H9 (cell line): ENCODE results near the gene TNNI3. TPM values are rescaled to one million over a fixed set of nuclear protein-coding genes. Genes with fewer than 3 reads are reported as not detected.

Source experiments
- DNase-seq: peaks from one replicate; pipeline ENCODE4 v3.0.0-alpha.2; 2017
- H2AFZ ChIP-seq: one replicate; pipeline ENCODE4 v1.6.1; 2013; ENCODE audit warnings: mild to moderate bottlenecking, low read length, control low read depth, moderate library complexity
- H2AK5ac ChIP-seq: 2 replicates; pipeline ENCODE4 v1.6.1; 2013; ENCODE audit warnings: low read length, control low read depth, mixed read lengths; ENCODE audit not compliant: insufficient read length
- H2BK120ac ChIP-seq: one replicate; pipeline ENCODE4 v1.6.1; 2013; ENCODE audit warnings: low read depth, mild to moderate bottlenecking, low read length, control low read depth, inconsistent platforms; ENCODE audit not compliant: poor library complexity, severe bottlenecking
- H2BK12ac ChIP-seq: 2 replicates; pipeline ENCODE4 v1.6.1; 2013; ENCODE audit warnings: low read length, control low read depth, mixed read lengths, low read depth; ENCODE audit not compliant: insufficient read length
- H2BK15ac ChIP-seq: 2 replicates; pipeline ENCODE4 v1.6.1; 2013; ENCODE audit warnings: low read depth, low read length, control low read depth
- H2BK20ac ChIP-seq: one replicate; pipeline ENCODE4 v1.6.1; 2013; ENCODE audit warnings: low read depth, mild to moderate bottlenecking, low read length, control low read depth, inconsistent platforms; ENCODE audit not compliant: poor library complexity, severe bottlenecking
- H2BK5ac ChIP-seq: 2 replicates; pipeline ENCODE4 v1.6.1; 2013; ENCODE audit warnings: low read length, control low read depth, mixed read lengths; ENCODE audit not compliant: insufficient read length
- H3K14ac ChIP-seq: 2 replicates; pipeline ENCODE4 v1.6.1; 2013; ENCODE audit warnings: low read length, control low read depth; ENCODE audit not compliant: insufficient read depth
- H3K18ac ChIP-seq: 2 replicates; pipeline ENCODE4 v1.6.1; 2013; ENCODE audit warnings: low read depth, mild to moderate bottlenecking, mixed read lengths, low read length, control low read depth; ENCODE audit not compliant: insufficient read length
- H3K23ac ChIP-seq: 2 replicates; pipeline ENCODE4 v1.6.1; 2013; ENCODE audit warnings: low read length, control low read depth, mixed read lengths, low read depth; ENCODE audit not compliant: insufficient read length
- H3K23me2 ChIP-seq: 2 replicates; pipeline ENCODE4 v1.6.1; 2013; ENCODE audit warnings: low read depth, mild to moderate bottlenecking, mixed read lengths, low read length, control low read depth; ENCODE audit not compliant: insufficient read length, poor library complexity, severe bottlenecking
- H3K27ac ChIP-seq: 2 replicates; pipeline ENCODE4 v1.5.1; 2013; ENCODE audit warnings: low read length, control low read depth, mixed read lengths, low read depth; ENCODE audit not compliant: insufficient read length
- H3K27me3 ChIP-seq: 2 replicates; pipeline ENCODE4 v1.6.1; 2013; ENCODE audit warnings: low read length, control low read depth, inconsistent platforms; ENCODE audit not compliant: insufficient read depth
- H3K4ac ChIP-seq: 2 replicates; pipeline ENCODE4 v1.6.1; 2013; ENCODE audit warnings: low read depth, mild to moderate bottlenecking, control low read depth, inconsistent platforms, low read length, moderate library complexity
- H3K4me1 ChIP-seq: 2 replicates; pipeline ENCODE4 v1.6.1; 2013; ENCODE audit warnings: low read length, control low read depth, inconsistent platforms; ENCODE audit not compliant: insufficient read depth
- H3K4me2 ChIP-seq: 2 replicates; pipeline ENCODE4 v1.6.1; 2013; ENCODE audit warnings: low read length, control low read depth, mixed read lengths; ENCODE audit not compliant: insufficient read length, insufficient read depth
- H3K56ac ChIP-seq: 2 replicates; pipeline ENCODE4 v1.6.1; 2013; ENCODE audit warnings: low read depth, mild to moderate bottlenecking, mixed read lengths, low read length, control low read depth; ENCODE audit not compliant: insufficient read length
- H3K79me1 ChIP-seq: 2 replicates; pipeline ENCODE4 v1.6.1; 2013; ENCODE audit warnings: low read depth, mild to moderate bottlenecking, moderate library complexity, low read length, control low read depth, inconsistent platforms; ENCODE audit not compliant: insufficient read depth, poor library complexity, severe bottlenecking
- H3K79me2 ChIP-seq: 2 replicates; pipeline ENCODE4 v1.6.1; 2013; ENCODE audit warnings: low read length, control low read depth, inconsistent platforms; ENCODE audit not compliant: insufficient read depth
- H3K9ac ChIP-seq: 2 replicates; pipeline ENCODE4 v1.6.1; 2013; ENCODE audit warnings: low read length, control low read depth, mixed read lengths; ENCODE audit not compliant: insufficient read length; ENCODE audit errors: extremely low read depth
- H3K9me3 ChIP-seq: one replicate; pipeline ENCODE4 v1.6.1; 2013; ENCODE audit warnings: low read depth, low read length, inconsistent platforms; ENCODE audit not compliant: control insufficient read depth
- H3T11ph ChIP-seq: one replicate; pipeline ENCODE4 v1.6.1; 2013; ENCODE audit warnings: mild to moderate bottlenecking, low read length, control low read depth, inconsistent platforms
- H4K20me1 ChIP-seq: one replicate; pipeline ENCODE4 v1.6.1; 2013; ENCODE audit not compliant: control insufficient read depth, insufficient read length, insufficient read depth
- H4K5ac ChIP-seq: 2 replicates; pipeline ENCODE4 v1.6.1; 2013; ENCODE audit warnings: low read depth, mild to moderate bottlenecking, mixed read lengths, low read length, control low read depth; ENCODE audit not compliant: insufficient read length
- H4K8ac ChIP-seq: replicated peaks from 2 replicates; pipeline ENCODE4 v1.6.1; 2013; ENCODE audit warnings: low read length, control low read depth, mixed read lengths, low read depth; ENCODE audit not compliant: insufficient read length
- H4K91ac ChIP-seq: 2 replicates; pipeline ENCODE4 v1.6.1; 2013; ENCODE audit warnings: low read depth, mild to moderate bottlenecking, moderate library complexity, mixed read lengths, low read length, control low read depth; ENCODE audit not compliant: insufficient read length
- H3K27ac Mint-ChIP-seq, 3 experiments: 2 replicates in 2 of 3; 3 replicates in 1 of 3; pipeline ENCODE4 v1.8.0; 2020 to 2021; ENCODE audit warnings: mixed read lengths in 3 of 3, mild to moderate bottlenecking in 1 of 3, moderate library complexity in 1 of 3
- H3K27me3 Mint-ChIP-seq: 2 replicates; pipeline ENCODE4 v1.8.0; 2021; ENCODE audit warnings: low read depth, mild to moderate bottlenecking, moderate library complexity, mixed read lengths
- H3K36me3 Mint-ChIP-seq, 3 experiments: 2 replicates in 2 of 3; 3 replicates in 1 of 3; pipeline ENCODE4 v1.8.0; 2020 to 2021; ENCODE audit warnings: low read depth in 3 of 3, mixed read lengths in 3 of 3; ENCODE audit not compliant: insufficient read depth in 1 of 3
- H3K4me1 Mint-ChIP-seq, 2 experiments: 2 replicates each; pipeline ENCODE4 v1.8.0; 2020; ENCODE audit warnings: mixed read lengths in 2 of 2
- H3K4me3 Mint-ChIP-seq, 2 experiments: 2 replicates in 1 of 2; 3 replicates in 1 of 2; pipeline ENCODE4 v1.8.0; 2020 to 2021; ENCODE audit warnings: mild to moderate bottlenecking in 2 of 2, mixed read lengths in 2 of 2, moderate library complexity in 1 of 2
- H3K9me3 Mint-ChIP-seq, 2 experiments: 2 replicates in 1 of 2; 3 replicates in 1 of 2; pipeline ENCODE4 v1.8.0; 2020; ENCODE audit warnings: mild to moderate bottlenecking in 2 of 2, mixed read lengths in 2 of 2, moderate library complexity in 1 of 2
- CTCF ChIP-seq: fragments of 200-600 bp; sonication (generic); conservative IDR thresholded peaks from 3 replicates; pipeline ENCODE4 v1.8.0; 2021; ENCODE audit warnings: antibody characterized with exemption, mild to moderate bottlenecking
- WGBS: extraction: QIAGEN DNeasy Blood & Tissue Kit; methylation state at CpG from one replicate; pipeline ENCODE4 v1.1.7; 2013; ENCODE audit warnings: missing lambda C conversion rate, low lambda C conversion rate, mixed read lengths; ENCODE audit not compliant: insufficient read length; ENCODE audit errors: extremely low coverage; 5-methylcytosine and 5-hydroxymethylcytosine counted together
- total RNA-seq: library from RNA; stranded (reverse); gene quantifications from 2 replicates; pipeline ENCODE4 v1.2.1, GENCODE V29; 2021

The TNNI3 gene
- total RNA-seq, 1 experiment from 2014 or later = 36.9 TPM

DNA sequence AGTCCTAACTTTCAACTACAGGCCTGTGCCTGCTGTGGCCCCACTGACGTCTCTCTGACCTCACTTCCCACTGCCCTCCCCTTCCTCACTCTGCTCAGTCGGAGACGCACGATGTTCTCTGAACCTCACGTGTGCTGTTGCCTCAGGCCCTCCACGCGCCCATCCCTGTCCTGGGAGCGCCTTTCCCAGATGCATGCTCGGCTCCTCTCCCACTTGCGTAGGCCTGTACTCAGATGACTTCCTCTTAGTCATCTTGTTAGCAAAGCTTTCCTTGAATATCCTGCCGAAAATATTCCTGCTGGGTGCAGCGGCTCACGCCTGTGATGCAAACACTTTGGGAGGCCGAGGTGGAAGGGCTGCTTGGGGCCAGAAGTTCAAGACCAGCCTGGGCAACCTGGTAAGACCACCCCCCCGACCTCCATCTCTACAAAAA, 31.9 kb upstream of the TNNI3 start:
- Histone ChIP-seq H3K23ac (no peak overlapping the region), H2BK120ac (no peak overlapping the region), H3K4ac (no peak overlapping the region), H2AK5ac (no peak overlapping the region), H3K27ac (no peak overlapping the region), H3T11ph (no peak overlapping the region), H4K8ac (no peak overlapping the region), H3K56ac (no peak overlapping the region), H2AFZ (no peak overlapping the region), H2BK12ac (no peak overlapping the region), H3K18ac (no peak overlapping the region), H3K4me2 (no peak overlapping the region), H3K14ac (no peak overlapping the region), H3K79me1 (no peaks in the 10 kb centered on the region), H3K27me3 (no peaks in the 10 kb centered on the region), H2BK15ac (no peak overlapping the region), H4K5ac (no peak overlapping the region), H4K20me1 (no peaks in the 10 kb centered on the region), H3K9ac (no peak overlapping the region), H3K4me1 (no peaks in the 10 kb centered on the region), H3K23me2 (no peaks in the 10 kb centered on the region), H3K79me2 (no peaks in the 10 kb centered on the region), H2BK5ac (no peak overlapping the region), H2BK20ac (no peak overlapping the region), H4K91ac (no peak overlapping the region), H3K9me3 (no peaks in the 10 kb centered on the region)
- Mint-ChIP-seq H3K4me3 (no peak overlapping the region), H3K27ac (peak overlapping the region in 1 of 3 experiments; percentile 15; a peak in 1 of 7 replicates), H3K36me3 (no peaks in the 10 kb centered on the region), H3K4me1 (peaks cover 0 to 4% of the 10 kb centered on the region in 2 experiments; a peak in 1 of 4 replicates), H3K27me3 (peaks cover 49% of the 10 kb centered on the region), H3K9me3 (no peaks in the 10 kb centered on the region; a peak in 1 of 5 replicates)
- no peak for TF ChIP-seq CTCF
- DNase-seq = peak; percentile 41
- WGBS = no CpG with 5 or more reads among the region's 15 CpGs
